Measurements from ENCODE around the gene FHAD1. TPM values are rescaled to one million over a fixed set of nuclear protein-coding genes. Genes with fewer than 3 reads are reported as not detected.
A peak's percentile ranks its signal among the peaks of the same experiment; 100 is the strongest.

FHAD1 gene
- total RNA-seq, 1 donor from 2014 or later, result 0.21 TPM

GRCh38 chr1:15204931-15205330, 42.1 kb upstream of the FHAD1 start:
- Histone ChIP-seq H3K36me3 (ENCODE audit: control insufficient read depth, insufficient read depth, low read length) (no peaks in the 10 kb centered on the region), H3K4me3 (ENCODE audit: low read depth, low read length) (no peak overlapping the region), H3K27me3 (ENCODE audit: control insufficient read depth, insufficient read depth, low read length) (no peaks in the 10 kb centered on the region)
- no peak for TF ChIP-seq CTCF (IDR thresholded peaks at IDR 0.05; ENCODE audit: insufficient read depth, low read length, poor library complexity, severe bottlenecking)
- DNase-seq (ENCODE audit: low read depth), result no peak

GRCh38 chr1:15205586-15206346, 41.3 kb upstream of the FHAD1 start:
- no peak for TF ChIP-seq CTCF (IDR thresholded peaks at IDR 0.05; ENCODE audit: insufficient read depth, low read length, poor library complexity, severe bottlenecking)
- no peaks in the 10 kb centered on the region for H3K27me3 ChIP-seq (ENCODE audit: control insufficient read depth, insufficient read depth, low read length)
- H3K4me3 ChIP-seq (ENCODE audit: low read depth, low read length), result no peak overlapping the region
- DNase-seq (ENCODE audit: low read depth), result no peak
- no peaks in the 10 kb centered on the region for H3K36me3 ChIP-seq (ENCODE audit: control insufficient read depth, insufficient read depth, low read length)

GRCh38 chr1:15206418-15207030, 40.5 kb upstream of the FHAD1 start:
- H3K4me3 ChIP-seq (ENCODE audit: low read depth, low read length), result no peak overlapping the region

GRCh38 chr1:15207031-15207828, 39.8 kb upstream of the FHAD1 start:
- Histone ChIP-seq H3K4me3 (ENCODE audit: low read depth, low read length) (no peak overlapping the region), H3K36me3 (ENCODE audit: control insufficient read depth, insufficient read depth, low read length) (no peaks in the 10 kb centered on the region), H3K27me3 (ENCODE audit: control insufficient read depth, insufficient read depth, low read length) (no peaks in the 10 kb centered on the region)
- no peak for TF ChIP-seq CTCF (IDR thresholded peaks at IDR 0.05; ENCODE audit: insufficient read depth, low read length, poor library complexity, severe bottlenecking)
- no peak for DNase-seq (ENCODE audit: low read depth)

More at GRCh38 chr1:15206418-15207030, 40.5 kb upstream of the FHAD1 start:
- peak; percentile 74 for DNase-seq (ENCODE audit: low read depth)
- no peaks in the 10 kb centered on the region for H3K36me3 ChIP-seq (ENCODE audit: control insufficient read depth, insufficient read depth, low read length)
- H3K27me3 ChIP-seq (ENCODE audit: control insufficient read depth, insufficient read depth, low read length), result no peaks in the 10 kb centered on the region
- no peak for TF ChIP-seq CTCF (IDR thresholded peaks at IDR 0.05; ENCODE audit: insufficient read depth, low read length, poor library complexity, severe bottlenecking)

GRCh38 chr1:15207829-15208429, 39.1 kb upstream of the FHAD1 start:
- no peak for DNase-seq (ENCODE audit: low read depth)
- Histone ChIP-seq H3K27me3 (ENCODE audit: control insufficient read depth, insufficient read depth, low read length) (no peaks in the 10 kb centered on the region), H3K4me3 (ENCODE audit: low read depth, low read length) (no peak overlapping the region), H3K36me3 (ENCODE audit: control insufficient read depth, insufficient read depth, low read length) (no peaks in the 10 kb centered on the region)
- no peak for TF ChIP-seq CTCF (IDR thresholded peaks at IDR 0.05; ENCODE audit: insufficient read depth, low read length, poor library complexity, severe bottlenecking)
